H9 (cell line): ENCODE data around the gene VPS18. TPM values are rescaled to one million over a fixed set of nuclear protein-coding genes. Genes with fewer than 3 reads are reported as not detected.

Source experiments
- DNase-seq: peaks from one replicate; pipeline ENCODE4 v3.0.0-alpha.2; 2017
- H2AFZ ChIP-seq: one replicate; pipeline ENCODE4 v1.6.1; 2013; ENCODE audit warnings: mild to moderate bottlenecking, low read length, control low read depth, moderate library complexity
- H2AK5ac ChIP-seq: 2 replicates; pipeline ENCODE4 v1.6.1; 2013; ENCODE audit warnings: low read length, control low read depth, mixed read lengths; ENCODE audit not compliant: insufficient read length
- H2BK120ac ChIP-seq: one replicate; pipeline ENCODE4 v1.6.1; 2013; ENCODE audit warnings: low read depth, mild to moderate bottlenecking, low read length, control low read depth, inconsistent platforms; ENCODE audit not compliant: poor library complexity, severe bottlenecking
- H2BK12ac ChIP-seq: 2 replicates; pipeline ENCODE4 v1.6.1; 2013; ENCODE audit warnings: low read length, control low read depth, mixed read lengths, low read depth; ENCODE audit not compliant: insufficient read length
- H2BK15ac ChIP-seq: 2 replicates; pipeline ENCODE4 v1.6.1; 2013; ENCODE audit warnings: low read depth, low read length, control low read depth
- H2BK20ac ChIP-seq: one replicate; pipeline ENCODE4 v1.6.1; 2013; ENCODE audit warnings: low read depth, mild to moderate bottlenecking, low read length, control low read depth, inconsistent platforms; ENCODE audit not compliant: poor library complexity, severe bottlenecking
- H2BK5ac ChIP-seq: 2 replicates; pipeline ENCODE4 v1.6.1; 2013; ENCODE audit warnings: low read length, control low read depth, mixed read lengths; ENCODE audit not compliant: insufficient read length
- H3K14ac ChIP-seq: 2 replicates; pipeline ENCODE4 v1.6.1; 2013; ENCODE audit warnings: low read length, control low read depth; ENCODE audit not compliant: insufficient read depth
- H3K18ac ChIP-seq: 2 replicates; pipeline ENCODE4 v1.6.1; 2013; ENCODE audit warnings: low read depth, mild to moderate bottlenecking, mixed read lengths, low read length, control low read depth; ENCODE audit not compliant: insufficient read length
- H3K23ac ChIP-seq: 2 replicates; pipeline ENCODE4 v1.6.1; 2013; ENCODE audit warnings: low read length, control low read depth, mixed read lengths, low read depth; ENCODE audit not compliant: insufficient read length
- H3K23me2 ChIP-seq: 2 replicates; pipeline ENCODE4 v1.6.1; 2013; ENCODE audit warnings: low read depth, mild to moderate bottlenecking, mixed read lengths, low read length, control low read depth; ENCODE audit not compliant: insufficient read length, poor library complexity, severe bottlenecking
- H3K27ac ChIP-seq: 2 replicates; pipeline ENCODE4 v1.5.1; 2013; ENCODE audit warnings: low read length, control low read depth, mixed read lengths, low read depth; ENCODE audit not compliant: insufficient read length
- H3K27me3 ChIP-seq: 2 replicates; pipeline ENCODE4 v1.6.1; 2013; ENCODE audit warnings: low read length, control low read depth, inconsistent platforms; ENCODE audit not compliant: insufficient read depth
- H3K4ac ChIP-seq: 2 replicates; pipeline ENCODE4 v1.6.1; 2013; ENCODE audit warnings: low read depth, mild to moderate bottlenecking, control low read depth, inconsistent platforms, low read length, moderate library complexity
- H3K4me1 ChIP-seq: 2 replicates; pipeline ENCODE4 v1.6.1; 2013; ENCODE audit warnings: low read length, control low read depth, inconsistent platforms; ENCODE audit not compliant: insufficient read depth
- H3K4me2 ChIP-seq: 2 replicates; pipeline ENCODE4 v1.6.1; 2013; ENCODE audit warnings: low read length, control low read depth, mixed read lengths; ENCODE audit not compliant: insufficient read length, insufficient read depth
- H3K56ac ChIP-seq: 2 replicates; pipeline ENCODE4 v1.6.1; 2013; ENCODE audit warnings: low read depth, mild to moderate bottlenecking, mixed read lengths, low read length, control low read depth; ENCODE audit not compliant: insufficient read length
- H3K79me1 ChIP-seq: 2 replicates; pipeline ENCODE4 v1.6.1; 2013; ENCODE audit warnings: low read depth, mild to moderate bottlenecking, moderate library complexity, low read length, control low read depth, inconsistent platforms; ENCODE audit not compliant: insufficient read depth, poor library complexity, severe bottlenecking
- H3K79me2 ChIP-seq: 2 replicates; pipeline ENCODE4 v1.6.1; 2013; ENCODE audit warnings: low read length, control low read depth, inconsistent platforms; ENCODE audit not compliant: insufficient read depth
- H3K9ac ChIP-seq: 2 replicates; pipeline ENCODE4 v1.6.1; 2013; ENCODE audit warnings: low read length, control low read depth, mixed read lengths; ENCODE audit not compliant: insufficient read length; ENCODE audit errors: extremely low read depth
- H3K9me3 ChIP-seq: one replicate; pipeline ENCODE4 v1.6.1; 2013; ENCODE audit warnings: low read depth, low read length, inconsistent platforms; ENCODE audit not compliant: control insufficient read depth
- H3T11ph ChIP-seq: one replicate; pipeline ENCODE4 v1.6.1; 2013; ENCODE audit warnings: mild to moderate bottlenecking, low read length, control low read depth, inconsistent platforms
- H4K20me1 ChIP-seq: one replicate; pipeline ENCODE4 v1.6.1; 2013; ENCODE audit not compliant: control insufficient read depth, insufficient read length, insufficient read depth
- H4K5ac ChIP-seq: 2 replicates; pipeline ENCODE4 v1.6.1; 2013; ENCODE audit warnings: low read depth, mild to moderate bottlenecking, mixed read lengths, low read length, control low read depth; ENCODE audit not compliant: insufficient read length
- H4K8ac ChIP-seq: replicated peaks from 2 replicates; pipeline ENCODE4 v1.6.1; 2013; ENCODE audit warnings: low read length, control low read depth, mixed read lengths, low read depth; ENCODE audit not compliant: insufficient read length
- H4K91ac ChIP-seq: 2 replicates; pipeline ENCODE4 v1.6.1; 2013; ENCODE audit warnings: low read depth, mild to moderate bottlenecking, moderate library complexity, mixed read lengths, low read length, control low read depth; ENCODE audit not compliant: insufficient read length
- H3K27ac Mint-ChIP-seq, 3 experiments: 2 replicates in 2 of 3; 3 replicates in 1 of 3; pipeline ENCODE4 v1.8.0; 2020 to 2021; ENCODE audit warnings: mixed read lengths in 3 of 3, mild to moderate bottlenecking in 1 of 3, moderate library complexity in 1 of 3
- H3K27me3 Mint-ChIP-seq: 2 replicates; pipeline ENCODE4 v1.8.0; 2021; ENCODE audit warnings: low read depth, mild to moderate bottlenecking, moderate library complexity, mixed read lengths
- H3K36me3 Mint-ChIP-seq, 3 experiments: 2 replicates in 2 of 3; 3 replicates in 1 of 3; pipeline ENCODE4 v1.8.0; 2020 to 2021; ENCODE audit warnings: low read depth in 3 of 3, mixed read lengths in 3 of 3; ENCODE audit not compliant: insufficient read depth in 1 of 3
- H3K4me1 Mint-ChIP-seq, 2 experiments: 2 replicates each; pipeline ENCODE4 v1.8.0; 2020; ENCODE audit warnings: mixed read lengths in 2 of 2
- H3K4me3 Mint-ChIP-seq, 2 experiments: 2 replicates in 1 of 2; 3 replicates in 1 of 2; pipeline ENCODE4 v1.8.0; 2020 to 2021; ENCODE audit warnings: mild to moderate bottlenecking in 2 of 2, mixed read lengths in 2 of 2, moderate library complexity in 1 of 2
- H3K9me3 Mint-ChIP-seq, 2 experiments: 2 replicates in 1 of 2; 3 replicates in 1 of 2; pipeline ENCODE4 v1.8.0; 2020; ENCODE audit warnings: mild to moderate bottlenecking in 2 of 2, mixed read lengths in 2 of 2, moderate library complexity in 1 of 2
- CTCF ChIP-seq: fragments of 200-600 bp; sonication (generic); conservative IDR thresholded peaks from 3 replicates; pipeline ENCODE4 v1.8.0; 2021; ENCODE audit warnings: antibody characterized with exemption, mild to moderate bottlenecking
- WGBS: extraction: QIAGEN DNeasy Blood & Tissue Kit; methylation state at CpG from one replicate; pipeline ENCODE4 v1.1.7; 2013; ENCODE audit warnings: missing lambda C conversion rate, low lambda C conversion rate, mixed read lengths; ENCODE audit not compliant: insufficient read length; ENCODE audit errors: extremely low coverage; 5-methylcytosine and 5-hydroxymethylcytosine counted together
- total RNA-seq: library from RNA; stranded (reverse); gene quantifications from 2 replicates; pipeline ENCODE4 v1.2.1, GENCODE V29; 2021

Gene VPS18
- total RNA-seq, 1 experiment from 2014 or later = 45.0 TPM

GRCh38 chr15:40881351-40881750 is 12.9 kb upstream of the VPS18 start:
- no peak overlapping the region for H3K23ac ChIP-seq
- no peaks in the 10 kb centered on the region; the same call in 1 of the 2 replicates for H3K4me1 ChIP-seq
- no peak overlapping the region for H2BK15ac ChIP-seq
- H3K4me3 Mint-ChIP-seq = no peak overlapping the region
- no peak for TF ChIP-seq CTCF
- no peak overlapping the region for H2BK20ac ChIP-seq
- H4K20me1 ChIP-seq = no peaks in the 10 kb centered on the region
- no peak overlapping the region for H3K27ac Mint-ChIP-seq
- H3K4me2 ChIP-seq = no peak overlapping the region
- H3K14ac ChIP-seq = no peak overlapping the region
- peaks cover 5 to 7% of the 10 kb centered on the region in 2 experiments; a peak in 4 of 5 replicates for H3K9me3 Mint-ChIP-seq
- no peak overlapping the region for H2BK5ac ChIP-seq
- H3T11ph ChIP-seq = no peak overlapping the region
- H3K23me2 ChIP-seq = no peaks in the 10 kb centered on the region
- H3K4ac ChIP-seq = no peak overlapping the region
- no peaks in the 10 kb centered on the region for H3K36me3 Mint-ChIP-seq
- no peaks in the 10 kb centered on the region; the same call in 1 of the 2 replicates for H3K27me3 Mint-ChIP-seq
- H4K5ac ChIP-seq = no peak overlapping the region
- no peak overlapping the region for H2AFZ ChIP-seq
- no peak overlapping the region for H3K56ac ChIP-seq
- no peaks in the 10 kb centered on the region for H3K27me3 ChIP-seq
- no peak overlapping the region for H3K18ac ChIP-seq
- H3K9ac ChIP-seq = no peak overlapping the region
- WGBS = no CpG with 5 or more reads among the region's 6 CpGs
- no peak overlapping the region for H4K8ac ChIP-seq
- H3K9me3 ChIP-seq = no peaks in the 10 kb centered on the region
- no peak overlapping the region for H4K91ac ChIP-seq
- H3K79me1 ChIP-seq = no peaks in the 10 kb centered on the region
- H3K79me2 ChIP-seq = no peaks in the 10 kb centered on the region
- no peak overlapping the region for H2BK120ac ChIP-seq
- no peak overlapping the region for H2AK5ac ChIP-seq
- no peak overlapping the region for H2BK12ac ChIP-seq
- H3K4me1 Mint-ChIP-seq = peaks cover 8% of the 10 kb centered on the region in 2 experiments
- DNase-seq = no peak
- H3K27ac ChIP-seq = no peak overlapping the region
